ENCODE data around the gene GLT8D1.

- TF ChIP-seq CTCF (IDR thresholded peaks at IDR 0.05) (no peak), POLR2AphosphoS5 (IDR thresholded peaks at IDR 0.05) (no peak), POLR2A (IDR thresholded peaks at IDR 0.05) (no peak)
These were observed 38.1 kb upstream of the GLT8D1 start for GRCh38 chr3:52743721-52744120.
